ENCODE measurements around the gene ZNF438.

The ZNF438 gene

GRCh38 chr10:30836406-30836805 lies 195.3 kb downstream of the ZNF438 start:
- no peak for DNase-seq

GRCh38 chr10:30835146-30835545 lies 196.5 kb downstream of the ZNF438 start:
- DNase-seq: no peak

GRCh38 chr10:30834651-30835050 lies 197.0 kb downstream of the ZNF438 start:
- no peak for DNase-seq

GRCh38 chr10:30834153-30834552 lies 197.5 kb downstream of the ZNF438 start:
- DNase-seq: no peak

GRCh38 chr10:30833628-30833970 lies 198.1 kb downstream of the ZNF438 start:
- no peak for DNase-seq

GRCh38 chr10:30832749-30833627 lies 198.7 kb downstream of the ZNF438 start:
- DNase-seq: no peak

GRCh38 chr10:30832001-30832748 lies 199.5 kb downstream of the ZNF438 start:
- DNase-seq: no peak

GRCh38 chr10:30831426-30831825 lies 200.2 kb downstream of the ZNF438 start:
- DNase-seq: no peak

- DNase-seq: no peak
Measured at GRCh38 chr10:30830315-30831230, 201.1 kb downstream of the ZNF438 start.

GRCh38 chr10:30829901-30830300 lies 201.8 kb downstream of the ZNF438 start:
- no peak for DNase-seq

GRCh38 chr10:30828680-30829079 lies 203.0 kb downstream of the ZNF438 start:
- DNase-seq: no peak

GRCh38 chr10:30828164-30828563 lies 203.5 kb downstream of the ZNF438 start:
- no peak for DNase-seq

GRCh38 chr10:30827531-30828120 lies 204.0 kb downstream of the ZNF438 start:
- no peak for DNase-seq

- DNase-seq: no peak
Measured at GRCh38 chr10:30826679-30827078, 205.0 kb downstream of the ZNF438 start.

GRCh38 chr10:30825495-30825894 lies 206.2 kb downstream of the ZNF438 start:
- no peak for DNase-seq

GRCh38 chr10:30825022-30825421 lies 206.6 kb downstream of the ZNF438 start:
- no peak for DNase-seq

- no peak for DNase-seq
Measured at GRCh38 chr10:30823651-30824050, 208.0 kb downstream of the ZNF438 start.

GRCh38 chr10:30822693-30823465 lies 208.8 kb downstream of the ZNF438 start:
- DNase-seq: no peak

- DNase-seq: no peak
Measured at GRCh38 chr10:30821994-30822692, 209.5 kb downstream of the ZNF438 start.

- no peak for DNase-seq
Measured at GRCh38 chr10:30821261-30821993, 210.2 kb downstream of the ZNF438 start.
